ENCODE results near the gene EXOC3L2. TPM values are rescaled to one million over a fixed set of nuclear protein-coding genes. Genes with fewer than 3 reads are reported as not detected.
A peak's percentile ranks its signal among the peaks of the same experiment; 100 is the strongest.

The EXOC3L2 gene
- total RNA-seq, 1 donor from 2014 or later = 1.8 TPM

GRCh38 chr19:45179072-45179891 is 65.9 kb downstream of the EXOC3L2 start:
- TF ChIP-seq, protein P1, sequence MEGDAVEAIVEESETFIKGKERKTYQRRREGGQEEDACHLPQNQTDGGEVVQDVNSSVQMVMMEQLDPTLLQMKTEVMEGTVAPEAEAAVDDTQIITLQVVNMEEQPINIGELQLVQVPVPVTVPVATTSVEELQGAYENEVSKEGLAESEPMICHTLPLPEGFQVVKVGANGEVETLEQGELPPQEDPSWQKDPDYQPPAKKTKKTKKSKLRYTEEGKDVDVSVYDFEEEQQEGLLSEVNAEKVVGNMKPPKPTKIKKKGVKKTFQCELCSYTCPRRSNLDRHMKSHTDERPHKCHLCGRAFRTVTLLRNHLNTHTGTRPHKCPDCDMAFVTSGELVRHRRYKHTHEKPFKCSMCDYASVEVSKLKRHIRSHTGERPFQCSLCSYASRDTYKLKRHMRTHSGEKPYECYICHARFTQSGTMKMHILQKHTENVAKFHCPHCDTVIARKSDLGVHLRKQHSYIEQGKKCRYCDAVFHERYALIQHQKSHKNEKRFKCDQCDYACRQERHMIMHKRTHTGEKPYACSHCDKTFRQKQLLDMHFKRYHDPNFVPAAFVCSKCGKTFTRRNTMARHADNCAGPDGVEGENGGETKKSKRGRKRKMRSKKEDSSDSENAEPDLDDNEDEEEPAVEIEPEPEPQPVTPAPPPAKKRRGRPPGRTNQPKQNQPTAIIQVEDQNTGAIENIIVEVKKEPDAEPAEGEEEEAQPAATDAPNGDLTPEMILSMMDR (IDR thresholded peaks at IDR 0.05; ENCODE audit: borderline replicate concordance) = no peak
- peak overlapping the region; percentile 91 for H3K27ac ChIP-seq (replicated peaks)
- H3K4me3 ChIP-seq = peak overlapping the region; percentile 87
- H3K9me3 ChIP-seq (replicated peaks) = no peaks in the 10 kb centered on the region
- peaks cover 39% of the 10 kb centered on the region for H3K4me1 ChIP-seq
- peaks cover 4% of the 10 kb centered on the region for H3K36me3 ChIP-seq
- intact Hi-C loops (cut with micrococcal nuclease) = no loop called here
- no peak for DNase-seq
- H3K27me3 ChIP-seq (ENCODE audit: low read depth) = no peaks in the 10 kb centered on the region

- Histone ChIP-seq H3K4me1 (peaks cover 39% of the 10 kb centered on the region), H3K27ac (replicated peaks) (peak within 1 kb of the TSS; percentile 91), H3K9me3 (replicated peaks) (no peaks in the 10 kb centered on the region), H3K27me3 (ENCODE audit: low read depth) (no peaks in the 10 kb centered on the region), H3K36me3 (peaks cover 4% of the 10 kb centered on the region), H3K4me3 (peak within 1 kb of the TSS; percentile 87)
- TF ChIP-seq, protein P1 (IDR thresholded peaks at IDR 0.05; ENCODE audit: borderline replicate concordance) = peak; percentile 54
- peak; percentile 100 for DNase-seq
- intact Hi-C loops (cut with micrococcal nuclease) = no loop called here
These were observed 66.7 kb downstream of the EXOC3L2 start, which contains the start of gene BLOC1S3 for GRCh38 chr19:45178262-45179071. Gene BLOC1S3 (plus strand): TSS chr19:45178784. CDS start chr19:45179297, 513 bp downstream.

- H3K27ac ChIP-seq (replicated peaks) = peak within 1 kb of the TSS; percentile 91
- DNase-seq = no peak
- intact Hi-C loops (cut with micrococcal nuclease) = no loop called here
- TF ChIP-seq, protein P1 (IDR thresholded peaks at IDR 0.05; ENCODE audit: borderline replicate concordance) = no peak
- peak within 1 kb of the TSS; percentile 87 for H3K4me3 ChIP-seq
- peaks cover 4% of the 10 kb centered on the region for H3K36me3 ChIP-seq
- H3K9me3 ChIP-seq (replicated peaks) = no peaks in the 10 kb centered on the region
- no peaks in the 10 kb centered on the region for H3K27me3 ChIP-seq (ENCODE audit: low read depth)
- H3K4me1 ChIP-seq = peaks cover 39% of the 10 kb centered on the region
These were observed 67.4 kb downstream of the EXOC3L2 start, which contains the start of gene TRAPPC6A for GRCh38 chr19:45177817-45178261. Gene TRAPPC6A (minus strand): TSS chr19:45178237. CDS start chr19:45178218, 19 bp downstream.

GRCh38 chr19:45175515-45176345 is 69.5 kb downstream of the EXOC3L2 start:
- DNase-seq = no peak
- intact Hi-C loops (cut with micrococcal nuclease) = no loop called here
- no peaks in the 10 kb centered on the region for H3K27me3 ChIP-seq (ENCODE audit: low read depth)
- TF ChIP-seq, protein P1 (IDR thresholded peaks at IDR 0.05; ENCODE audit: borderline replicate concordance) = no peak
- peaks cover 49% of the 10 kb centered on the region for H3K4me1 ChIP-seq
- H3K4me3 ChIP-seq = no peak overlapping the region
- no peak overlapping the region for H3K27ac ChIP-seq (replicated peaks)
- no peaks in the 10 kb centered on the region for H3K36me3 ChIP-seq
- H3K9me3 ChIP-seq (replicated peaks) = no peaks in the 10 kb centered on the region

- Histone ChIP-seq H3K27ac (replicated peaks) (no peak overlapping the region), H3K27me3 (ENCODE audit: low read depth) (no peaks in the 10 kb centered on the region), H3K9me3 (replicated peaks) (no peaks in the 10 kb centered on the region), H3K4me1 (peaks cover 30% of the 10 kb centered on the region), H3K4me3 (no peak overlapping the region), H3K36me3 (no peaks in the 10 kb centered on the region)
- TF ChIP-seq, protein P1 (IDR thresholded peaks at IDR 0.05; ENCODE audit: borderline replicate concordance) = no peak
- DNase-seq = no peak
- intact Hi-C loops (cut with micrococcal nuclease) = no loop called here
These were observed 71.4 kb downstream of the EXOC3L2 start for GRCh38 chr19:45173816-45174215.

All from left ventricle myocardium inferior (tissue), 1 donor.